Measurements from ENCODE around the gene HPF1. TPM values are rescaled to one million over a fixed set of nuclear protein-coding genes. Genes with fewer than 3 reads are reported as not detected.
"Not testable (repeated sequence)": the region's sequence is repeated elsewhere in the genome, so short reads cannot be mapped to it uniquely, and the experiment has no call there.

The HPF1 gene
- total RNA-seq: 10 to 100 TPM; 33.4 to 50.5 TPM
- polyA plus RNA-seq (2013, experiment 1 of 2): 60.6 TPM
- polyA plus RNA-seq (2013, experiment 2 of 2): 60.9 TPM
- long read RNA-seq, experiment 1, transcript HPF1-201 (8 exons, 1,230 nt): major isoform, 25 of 30 reads
- long read RNA-seq, experiment 1, partial matches to known transcripts: 4 of 30 reads
- long read RNA-seq, experiment 1, other reads (novel, unspliced or antisense): 1 of 30 reads
- long read RNA-seq, experiment 2, transcript HPF1-201 (8 exons, 1,230 nt): major isoform, 110 of 117 reads
- long read RNA-seq, experiment 2, partial matches to known transcripts: 2 of 117 reads
- long read RNA-seq, experiment 2, other reads (novel, unspliced or antisense): 5 of 117 reads
- long read RNA-seq, experiment 3, transcript HPF1-201 (8 exons, 1,230 nt): major isoform, 25 of 45 reads
- long read RNA-seq, experiment 3, partial matches to known transcripts: 10 of 45 reads
- long read RNA-seq, experiment 3, other reads (novel, unspliced or antisense): 8 of 45 reads
- long read RNA-seq, experiment 4, transcript HPF1-201 (8 exons, 1,230 nt): major isoform, 188 of 214 reads
- long read RNA-seq, experiment 4, partial matches to known transcripts: 18 of 214 reads
- long read RNA-seq, experiment 4, other reads (novel, unspliced or antisense): 8 of 214 reads

GRCh38 chr4:169757575-169758184, at the start of gene HPF1:
Gene HPF1 (minus strand): TSS chr4:169757944. CDS start chr4:169757877, 67 bp downstream.
- H3K4me3 Mint-ChIP-seq: peak within 1 kb of the TSS; percentile 87
- TF ChIP-seq, protein P1, sequence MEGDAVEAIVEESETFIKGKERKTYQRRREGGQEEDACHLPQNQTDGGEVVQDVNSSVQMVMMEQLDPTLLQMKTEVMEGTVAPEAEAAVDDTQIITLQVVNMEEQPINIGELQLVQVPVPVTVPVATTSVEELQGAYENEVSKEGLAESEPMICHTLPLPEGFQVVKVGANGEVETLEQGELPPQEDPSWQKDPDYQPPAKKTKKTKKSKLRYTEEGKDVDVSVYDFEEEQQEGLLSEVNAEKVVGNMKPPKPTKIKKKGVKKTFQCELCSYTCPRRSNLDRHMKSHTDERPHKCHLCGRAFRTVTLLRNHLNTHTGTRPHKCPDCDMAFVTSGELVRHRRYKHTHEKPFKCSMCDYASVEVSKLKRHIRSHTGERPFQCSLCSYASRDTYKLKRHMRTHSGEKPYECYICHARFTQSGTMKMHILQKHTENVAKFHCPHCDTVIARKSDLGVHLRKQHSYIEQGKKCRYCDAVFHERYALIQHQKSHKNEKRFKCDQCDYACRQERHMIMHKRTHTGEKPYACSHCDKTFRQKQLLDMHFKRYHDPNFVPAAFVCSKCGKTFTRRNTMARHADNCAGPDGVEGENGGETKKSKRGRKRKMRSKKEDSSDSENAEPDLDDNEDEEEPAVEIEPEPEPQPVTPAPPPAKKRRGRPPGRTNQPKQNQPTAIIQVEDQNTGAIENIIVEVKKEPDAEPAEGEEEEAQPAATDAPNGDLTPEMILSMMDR (conservative IDR thresholded peaks at IDR 0.05): no peak
- Histone ChIP-seq H3K4me1 (ENCODE audit: control insufficient read depth, insufficient read depth, low read length) (no peaks in the 10 kb centered on the region), H3K27me3 (ENCODE audit: control insufficient read depth, insufficient read depth, low read length, poor library complexity, severe bottlenecking) (no peaks in the 10 kb centered on the region), H3K27ac (ENCODE audit: low read depth, low read length) (peak within 1 kb of the TSS; percentile 1), H3K9ac (ENCODE audit: extremely low read depth, low read length, poor library complexity, severe bottlenecking) (peak within 1 kb of the TSS; percentile 75), H3K9me3 (ENCODE audit: control insufficient read depth, low read length) (no peaks in the 10 kb centered on the region), H3K36me3 (ENCODE audit: control insufficient read depth, insufficient read depth, low read length) (peaks cover 4% of the 10 kb centered on the region), H3K4me3 (ENCODE audit: low read length) (peak within 1 kb of the TSS; percentile 100)
- H3K9me3 Mint-ChIP-seq: no peaks in the 10 kb centered on the region
- H3K27ac Mint-ChIP-seq: peak within 1 kb of the TSS; percentile 62
- H3K27me3 Mint-ChIP-seq (ENCODE audit: insufficient read depth): peaks cover 14% of the 10 kb centered on the region
- peak; percentile 98 for DNase-seq
- 0 to 1% methylated on average over 22 to 46 of the region's 46 CpGs for WGBS, 2 experiments (ENCODE audit: insufficient coverage in 1 of 2, insufficient read length in 1 of 2)
- peaks cover under 1% of the 10 kb centered on the region for H3K36me3 Mint-ChIP-seq (ENCODE audit: low read depth)
- H3K4me1 Mint-ChIP-seq: peaks cover 10% of the 10 kb centered on the region

DNA sequence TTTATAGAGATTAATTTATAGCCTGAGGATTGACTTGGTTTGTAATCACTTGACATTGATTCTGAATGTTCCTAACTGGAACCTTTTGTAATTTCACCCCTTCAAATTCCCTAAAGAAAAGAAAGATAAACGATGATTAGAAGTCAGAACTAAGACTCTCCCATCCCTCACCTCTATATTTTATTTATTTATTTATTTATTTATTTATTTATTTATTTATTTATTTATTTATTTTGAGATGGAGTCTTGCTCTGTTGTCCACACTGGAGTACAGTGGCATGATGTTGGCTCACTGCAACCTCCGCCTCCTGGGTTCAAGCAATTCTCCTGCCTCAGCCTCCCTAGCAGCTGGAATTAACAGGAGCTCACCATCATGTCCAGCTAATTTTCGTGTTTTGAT, 49.0 kb upstream of the HPF1 start:
- DNase-seq; H3K36me3 Mint-ChIP-seq (ENCODE audit: low read depth); H3K4me3 ChIP-seq (ENCODE audit: low read length); H3K27me3 Mint-ChIP-seq (ENCODE audit: insufficient read depth); H3K4me3 Mint-ChIP-seq; H3K4me1 Mint-ChIP-seq; H3K4me1 ChIP-seq (ENCODE audit: control insufficient read depth, insufficient read depth, low read length); H3K36me3 ChIP-seq (ENCODE audit: control insufficient read depth, insufficient read depth, low read length); H3K27ac Mint-ChIP-seq; H3K27me3 ChIP-seq (ENCODE audit: control insufficient read depth, insufficient read depth, low read length, poor library complexity, severe bottlenecking); H3K9me3 ChIP-seq (ENCODE audit: control insufficient read depth, low read length); H3K9ac ChIP-seq (ENCODE audit: extremely low read depth, low read length, poor library complexity, severe bottlenecking); H3K27ac ChIP-seq (ENCODE audit: low read depth, low read length): not testable (repeated sequence)
- WGBS, 2 experiments (ENCODE audit: insufficient coverage in 1 of 2, insufficient read length in 1 of 2): 93 to 94% methylated on average over 2 of the region's 3 CpGs
- peaks cover 10% of the 10 kb centered on the region for H3K9me3 Mint-ChIP-seq

GRCh38 chr4:169803413-169803812, 45.7 kb upstream of the HPF1 start:
- no peak overlapping the region for H3K4me3 ChIP-seq (ENCODE audit: low read length)
- H3K9me3 ChIP-seq (ENCODE audit: control insufficient read depth, low read length): peaks cover 6% of the 10 kb centered on the region
- no peak for DNase-seq
- 91 to 95% methylated on average over 6 to 7 of the region's 7 CpGs for WGBS, 2 experiments (ENCODE audit: insufficient coverage in 1 of 2, insufficient read length in 1 of 2)
- no peaks in the 10 kb centered on the region for H3K4me1 Mint-ChIP-seq
- H3K9ac ChIP-seq (ENCODE audit: extremely low read depth, low read length, poor library complexity, severe bottlenecking): no peak overlapping the region
- peaks cover 10% of the 10 kb centered on the region for H3K9me3 Mint-ChIP-seq
- H3K36me3 ChIP-seq (ENCODE audit: control insufficient read depth, insufficient read depth, low read length): no peaks in the 10 kb centered on the region
- no peak overlapping the region for H3K27ac Mint-ChIP-seq
- no peaks in the 10 kb centered on the region for H3K4me1 ChIP-seq (ENCODE audit: control insufficient read depth, insufficient read depth, low read length)
- no peaks in the 10 kb centered on the region for H3K27me3 ChIP-seq (ENCODE audit: control insufficient read depth, insufficient read depth, low read length, poor library complexity, severe bottlenecking)
- H3K27ac ChIP-seq (ENCODE audit: low read depth, low read length): no peak overlapping the region
- no peak overlapping the region for H3K4me3 Mint-ChIP-seq
- no peaks in the 10 kb centered on the region for H3K27me3 Mint-ChIP-seq (ENCODE audit: insufficient read depth)
- no peaks in the 10 kb centered on the region for H3K36me3 Mint-ChIP-seq (ENCODE audit: low read depth)
- TF ChIP-seq, protein P1 (conservative IDR thresholded peaks at IDR 0.05): no peak

Measured in endodermal cell (in vitro differentiated cells).